Neuronal stem cell (in vitro differentiated cells): Measurements from ENCODE around the gene LGR5.
"Not testable (repeated sequence)": the region's sequence is repeated elsewhere in the genome, so short reads cannot be mapped to it uniquely, and the experiment has no call there.

Experiments
- DNase-seq: peaks from one replicate; pipeline ENCODE4 v3.0.0-alpha.2; 2013; ENCODE audit warnings: low spot score
- H2AFZ ChIP-seq: one replicate; pipeline ENCODE4 v1.6.1; 2013; ENCODE audit warnings: mild to moderate bottlenecking, low read length, inconsistent platforms
- H2AK5ac ChIP-seq: 2 replicates; pipeline ENCODE4 v1.6.1; 2013; ENCODE audit warnings: low read depth, mild to moderate bottlenecking, inconsistent platforms, low read length, moderate library complexity, mixed read lengths
- H2BK120ac ChIP-seq: 2 replicates; pipeline ENCODE4 v1.6.1; 2013; ENCODE audit warnings: low read depth, mild to moderate bottlenecking, inconsistent platforms, low read length, moderate library complexity, mixed read lengths
- H2BK12ac ChIP-seq: one replicate; pipeline ENCODE4 v1.6.1; 2013; ENCODE audit warnings: low read length, inconsistent platforms
- H2BK15ac ChIP-seq: 2 replicates; pipeline ENCODE4 v1.6.1; 2013; ENCODE audit warnings: mild to moderate bottlenecking, low read length, inconsistent platforms, mixed read lengths
- H2BK5ac ChIP-seq: one replicate; pipeline ENCODE4 v1.6.1; 2013; ENCODE audit warnings: inconsistent platforms, mild to moderate bottlenecking, low read length, moderate library complexity
- H3K14ac ChIP-seq: one replicate; pipeline ENCODE4 v1.6.1; 2013; ENCODE audit warnings: low read length, inconsistent platforms
- H3K18ac ChIP-seq: 2 replicates; pipeline ENCODE4 v1.6.1; 2013; ENCODE audit warnings: low read length, inconsistent platforms
- H3K23ac ChIP-seq: 2 replicates; pipeline ENCODE4 v1.6.1; 2013; ENCODE audit warnings: low read depth, mild to moderate bottlenecking, mixed read lengths, low read length, inconsistent platforms; ENCODE audit not compliant: poor library complexity
- H3K27ac ChIP-seq: replicated peaks from 3 replicates; pipeline ENCODE4 v1.5.1; 2013; ENCODE audit warnings: low read length, inconsistent platforms
- H3K27me3 ChIP-seq, 3 experiments: 2 replicates each; pipeline ENCODE4 v1.6.1; 2013; ENCODE audit warnings: low read length in 3 of 3, mild to moderate bottlenecking in 2 of 3, inconsistent platforms in 1 of 3, low read depth in 1 of 3, mixed read lengths in 1 of 3, moderate library complexity in 1 of 3; ENCODE audit not compliant: control insufficient read depth in 3 of 3, insufficient read depth in 3 of 3
- H3K36me3 ChIP-seq, 2 donors: replicated peaks in 1 of 2; 2 replicates each; pipeline ENCODE4 v1.6.1; 2013; ENCODE audit warnings: low read length in 2 of 2; ENCODE audit not compliant: control insufficient read depth in 2 of 2, insufficient read depth in 2 of 2
- H3K4ac ChIP-seq: 2 replicates; pipeline ENCODE4 v1.6.1; 2013; ENCODE audit warnings: inconsistent platforms, mild to moderate bottlenecking, low read length, moderate library complexity
- H3K4me1 ChIP-seq, 2 donors: 1 replicate in 1 of 2; 2 replicates in 1 of 2; pipeline ENCODE4 v1.6.1; 2013; ENCODE audit warnings: low read length in 2 of 2, low read depth in 1 of 2; ENCODE audit not compliant: control insufficient read depth in 2 of 2, insufficient read depth in 1 of 2
- H3K4me2 ChIP-seq: one replicate; pipeline ENCODE4 v1.6.1; 2013; ENCODE audit warnings: mild to moderate bottlenecking, low read length, inconsistent platforms; ENCODE audit not compliant: insufficient read depth, poor library complexity, severe bottlenecking
- H3K4me3 ChIP-seq, 2 donors: 2 replicates each; pipeline ENCODE4 v1.5.1; 2013; ENCODE audit warnings: low read length in 2 of 2, mild to moderate bottlenecking in 2 of 2, inconsistent platforms in 1 of 2, moderate library complexity in 1 of 2
- H3K79me1 ChIP-seq: one replicate; pipeline ENCODE4 v1.6.1; 2013; ENCODE audit warnings: low read depth, mild to moderate bottlenecking, inconsistent platforms, low read length, moderate library complexity
- H3K9ac ChIP-seq: one replicate; pipeline ENCODE4 v1.6.1; 2013; ENCODE audit warnings: mild to moderate bottlenecking, low read depth, low read length, inconsistent platforms; ENCODE audit not compliant: poor library complexity
- H3K9me3 ChIP-seq, 2 donors: replicated peaks in 1 of 2; 2 replicates each; pipeline versions ENCODE3 to v1.6.1; 2013; ENCODE audit warnings: low read length in 2 of 2, mild to moderate bottlenecking in 2 of 2, inconsistent platforms in 1 of 2, low read depth in 1 of 2, mixed read lengths in 1 of 2, moderate library complexity in 1 of 2; ENCODE audit not compliant: control insufficient read depth in 2 of 2, insufficient read depth in 1 of 2
- H4K8ac ChIP-seq: one replicate; pipeline ENCODE4 v1.6.1; 2013; ENCODE audit warnings: low read depth, mild to moderate bottlenecking, inconsistent platforms, low read length, moderate library complexity
- H4K91ac ChIP-seq: one replicate; pipeline ENCODE4 v1.6.1; 2013; ENCODE audit warnings: low read length, low read depth, mild to moderate bottlenecking, inconsistent platforms; ENCODE audit not compliant: poor library complexity
- WGBS, 2 donors: extraction: QIAGEN DNeasy Blood & Tissue Kit; methylation state at CpG; one replicate each; pipeline ENCODE4 v1.1.7; 2013; ENCODE audit warnings: missing lambda C conversion rate in 2 of 2, mixed read lengths in 1 of 2; ENCODE audit not compliant: insufficient read length in 2 of 2, insufficient replicate concordance in 1 of 2; ENCODE audit errors: extremely low coverage in 2 of 2; 5-methylcytosine and 5-hydroxymethylcytosine counted together

Gene LGR5

DNA sequence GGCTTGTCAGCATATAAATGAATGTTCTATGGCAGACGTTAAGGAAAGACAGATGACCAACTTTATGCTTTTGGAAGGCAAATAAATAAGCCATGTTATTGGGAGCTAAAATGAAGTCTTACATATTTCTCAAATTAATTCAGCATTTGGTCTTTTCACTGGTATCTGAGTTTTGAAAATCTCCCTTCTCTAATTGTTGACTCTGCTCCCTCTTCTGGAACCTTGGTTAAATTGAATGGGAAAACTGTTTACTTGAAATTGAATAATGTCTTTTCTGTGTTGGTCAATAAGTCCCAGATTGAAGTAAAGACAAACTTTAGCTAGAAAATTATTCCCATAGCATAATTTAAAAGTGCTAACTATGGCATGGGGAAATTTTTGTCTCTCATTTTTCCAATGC is 38.7 kb downstream of the LGR5 start:
- Histone ChIP-seq H3K79me1 (no peaks in the 10 kb centered on the region), H2AFZ (no peak overlapping the region), H3K4me1 (peaks cover 2 to 3% of the 10 kb centered on the region in 2 donors), H2BK15ac (no peak overlapping the region), H3K27ac (no peak overlapping the region), H3K36me3 (no peaks in the 10 kb centered on the region), H2AK5ac (no peak overlapping the region), H2BK5ac (no peak overlapping the region), H3K18ac (no peak overlapping the region), H3K27me3 (no peaks in the 10 kb centered on the region), H3K14ac (no peak overlapping the region), H3K9me3 (no peaks in the 10 kb centered on the region), H3K4ac (no peak overlapping the region), H4K8ac (no peak overlapping the region), H4K91ac (no peak overlapping the region), H3K4me3 (no peak overlapping the region), H2BK12ac (no peak overlapping the region), H3K9ac (no peak overlapping the region), H3K4me2 (no peak overlapping the region), H2BK120ac (no peak overlapping the region), H3K23ac (no peak overlapping the region)
- DNase-seq, result no peak
- no CpG with 5 or more reads among the region's 1 CpG for WGBS, 2 donors

GRCh38 chr12:71484272-71484905 is 44.8 kb downstream of the LGR5 start:
- Histone ChIP-seq H2BK12ac (no peak overlapping the region), H3K4me1 (no peaks in the 10 kb centered on the region), H3K14ac (no peak overlapping the region), H2AK5ac (no peak overlapping the region), H3K4ac (no peak overlapping the region), H4K91ac (no peak overlapping the region), H2BK15ac (no peak overlapping the region), H3K9me3 (no peaks in the 10 kb centered on the region), H4K8ac (no peak overlapping the region), H3K23ac (no peak overlapping the region), H3K36me3 (no peaks in the 10 kb centered on the region), H3K27ac (no peak overlapping the region), H3K9ac (no peak overlapping the region), H3K27me3 (no peaks in the 10 kb centered on the region), H3K79me1 (no peaks in the 10 kb centered on the region), H2AFZ (no peak overlapping the region), H2BK5ac (no peak overlapping the region), H3K4me2 (no peak overlapping the region), H2BK120ac (no peak overlapping the region), H3K4me3 (no peak overlapping the region), H3K18ac (no peak overlapping the region)
- no peak for DNase-seq
- WGBS, 2 donors, result no CpG with 5 or more reads among the region's 8 CpGs

- not testable (repeated sequence) for H4K91ac ChIP-seq, H2AFZ ChIP-seq, H3K4me1 ChIP-seq, H3K9ac ChIP-seq, H3K4me2 ChIP-seq, H3K36me3 ChIP-seq, H3K27me3 ChIP-seq, H3K18ac ChIP-seq, H3K9me3 ChIP-seq, DNase-seq, H3K14ac ChIP-seq, H3K4ac ChIP-seq, H2BK15ac ChIP-seq, H3K4me3 ChIP-seq, H3K79me1 ChIP-seq, H4K8ac ChIP-seq, H2BK120ac ChIP-seq, H2BK12ac ChIP-seq, H3K23ac ChIP-seq, H2BK5ac ChIP-seq, H2AK5ac ChIP-seq, H3K27ac ChIP-seq
- no CpG with 5 or more reads among the region's 2 CpGs for WGBS, 2 donors
These were observed 51.2 kb downstream of the LGR5 start for GRCh38 chr12:71490844-71491243.

DNA sequence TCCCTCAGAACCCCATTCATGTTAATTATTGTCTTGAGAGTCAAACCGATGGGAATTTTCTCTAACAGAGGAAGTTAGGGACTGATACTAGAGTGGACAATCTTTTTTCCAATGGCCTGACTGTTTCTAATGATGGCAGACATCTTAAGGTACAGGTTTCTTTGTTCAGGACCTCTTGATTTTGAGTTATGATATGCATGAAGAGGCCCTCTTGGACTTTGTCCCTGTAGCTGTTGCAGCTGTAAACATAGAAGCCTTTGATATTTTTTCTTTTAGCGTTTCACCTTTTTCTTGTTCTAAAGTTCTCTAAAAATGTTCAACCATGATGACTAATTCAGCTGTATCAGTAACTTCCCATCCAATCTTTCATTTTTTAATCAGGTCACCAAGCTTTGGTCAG is 53.0 kb downstream of the LGR5 start:
- Histone ChIP-seq H3K4me1 (no peaks in the 10 kb centered on the region), H2AFZ (no peak overlapping the region), H3K9me3 (peaks cover 0 to 4% of the 10 kb centered on the region in 2 donors), H2BK120ac (no peak overlapping the region), H3K18ac (no peak overlapping the region), H3K9ac (no peak overlapping the region), H3K79me1 (no peaks in the 10 kb centered on the region), H3K4ac (no peak overlapping the region), H3K14ac (no peak overlapping the region), H3K36me3 (no peaks in the 10 kb centered on the region), H3K4me2 (no peak overlapping the region), H3K4me3 (no peak overlapping the region), H3K23ac (no peak overlapping the region), H2BK15ac (no peak overlapping the region), H4K8ac (no peak overlapping the region), H3K27ac (no peak overlapping the region), H2AK5ac (no peak overlapping the region), H2BK5ac (no peak overlapping the region), H2BK12ac (no peak overlapping the region), H3K27me3 (no peaks in the 10 kb centered on the region), H4K91ac (no peak overlapping the region)
- no peak for DNase-seq
- WGBS, 2 donors, result no CpG with 5 or more reads among the region's 2 CpGs
